H1 (cell line): ENCODE data around the gene FBXO21. TPM values are rescaled to one million over a fixed set of nuclear protein-coding genes. Genes with fewer than 3 reads are reported as not detected.

Experiments used
- CTCF ChIA-PET: fragments of 300-600 bp; sonication (Branson Sonifier 250); formaldehyde crosslinking; loops from one replicate; lab custom pipeline; 2021; ENCODE audit not compliant: partially characterized antibody; lab: Charles Lee
- POLR2A ChIA-PET: fragments of 300-600 bp; sonication (Branson Sonifier 250); formaldehyde crosslinking; loops from one replicate; lab custom pipeline; 2021; ENCODE audit warnings: inconsistent platforms; ENCODE audit not compliant: partially characterized antibody; lab: Charles Lee
- DNase-seq, 2 experiments: peaks; one replicate each; pipeline versions ENCODE4 v3.0.0 to v3.0.0-alpha.2; 2010 to 2022; ENCODE audit warnings: low spot score in 2 of 2, low read depth in 1 of 2, mixed read lengths in 1 of 2
- FAIRE-seq: peaks from 2 replicates; lab custom pipeline; 2011; peaks lifted over from hg19 to GRCh38; lab: Jason Lieb, UNC
- H2AFZ ChIP-seq: 2 replicates; pipeline ENCODE4 v1.8.1; 2012; ENCODE audit warnings: low read length, inconsistent platforms
- H2AK5ac ChIP-seq: 2 replicates; pipeline ENCODE4 v1.6.1; 2013; ENCODE audit warnings: low read depth, low read length
- H2BK120ac ChIP-seq: replicated peaks from 2 replicates; pipeline ENCODE3; 2013; ENCODE audit warnings: low read depth, low read length, inconsistent platforms
- H2BK12ac ChIP-seq: 2 replicates; pipeline ENCODE4 v1.6.1; 2013; ENCODE audit warnings: low read depth, low read length
- H2BK15ac ChIP-seq: 2 replicates; pipeline ENCODE4 v1.6.1; 2013; ENCODE audit warnings: low read length
- H2BK20ac ChIP-seq: 2 replicates; pipeline ENCODE4 v1.6.1; 2013; ENCODE audit warnings: low read length
- H2BK5ac ChIP-seq: 2 replicates; pipeline ENCODE4 v1.6.1; 2013; ENCODE audit warnings: low read depth, low read length
- H3K14ac ChIP-seq: 2 replicates; pipeline ENCODE4 v1.6.1; 2013; ENCODE audit warnings: inconsistent platforms; ENCODE audit not compliant: insufficient read length
- H3K18ac ChIP-seq: 2 replicates; pipeline ENCODE4 v1.6.1; 2013; ENCODE audit warnings: low read length; ENCODE audit errors: extremely low read depth
- H3K23ac ChIP-seq: 2 replicates; pipeline ENCODE4 v1.6.1; 2013; ENCODE audit warnings: inconsistent platforms; ENCODE audit not compliant: insufficient read length
- H3K23me2 ChIP-seq: 2 replicates; pipeline ENCODE4 v1.6.1; 2013; ENCODE audit warnings: low read depth, low read length
- H3K27ac ChIP-seq: 2 replicates; pipeline ENCODE4 v1.6.1; 2011; ENCODE audit warnings: low read depth, low read length, inconsistent platforms
- H3K27me3 ChIP-seq, 4 experiments: replicated peaks in 1 of 4; 1 replicate in 1 of 4; 2 replicates in 3 of 4; pipeline versions ENCODE4 v1.6.1 to v1.8.1; 2011 to 2013; ENCODE audit warnings: low read length in 3 of 4, mild to moderate bottlenecking in 3 of 4, inconsistent platforms in 2 of 4, mixed read lengths in 2 of 4, moderate library complexity in 1 of 4; ENCODE audit not compliant: control insufficient read depth in 3 of 4, insufficient read depth in 3 of 4; ENCODE audit errors: extremely low read depth in 1 of 4
- H3K36me3 ChIP-seq, 4 experiments: 2 replicates each; pipeline versions ENCODE4 v1.6.1 to v1.8.1; 2011 to 2013; ENCODE audit warnings: mild to moderate bottlenecking in 4 of 4, low read length in 3 of 4, moderate library complexity in 2 of 4, control low read depth in 1 of 4, inconsistent platforms in 1 of 4; ENCODE audit not compliant: insufficient read depth in 4 of 4, control insufficient read depth in 2 of 4
- H3K4ac ChIP-seq: replicated peaks from 2 replicates; pipeline ENCODE3; 2013; ENCODE audit warnings: low read length, low read depth, mixed read lengths, inconsistent platforms; ENCODE audit not compliant: insufficient read length
- H3K4me1 ChIP-seq, 4 experiments: replicated peaks in 1 of 4; 1 replicate in 1 of 4; 2 replicates in 3 of 4; pipeline versions ENCODE4 v1.6.1 to v1.8.1; 2011 to 2013; ENCODE audit warnings: low read length in 3 of 4, inconsistent platforms in 2 of 4, mixed read lengths in 1 of 4; ENCODE audit not compliant: insufficient read depth in 4 of 4, control insufficient read depth in 3 of 4
- H3K4me2 ChIP-seq, 2 experiments: 2 replicates each; pipeline versions ENCODE4 v1.6.1 to v1.8.1; 2011 to 2013; ENCODE audit warnings: low read depth in 2 of 2, low read length in 2 of 2, control low read depth in 1 of 2, inconsistent platforms in 1 of 2, mild to moderate bottlenecking in 1 of 2; ENCODE audit not compliant: insufficient read depth in 1 of 2
- H3K4me3 ChIP-seq, 4 experiments: fragments of 200-600, 300-600 bp in 1 of 4; sonication (generic), shearing (Covaris generic), sonication (Bioruptor Twin) in 1 of 4; 2 replicates each; pipeline versions ENCODE4 v1.5.1 to v1.8.1; 2011 to 2016; ENCODE audit warnings: low read length in 4 of 4, low read depth in 3 of 4, control low read depth in 2 of 4, inconsistent platforms in 2 of 4, mild to moderate bottlenecking in 2 of 4, mixed read lengths in 1 of 4, moderate library complexity in 1 of 4; ENCODE audit not compliant: insufficient read depth in 2 of 4; ENCODE audit errors: extremely low read depth in 1 of 4
- H3K56ac ChIP-seq: replicated peaks from 2 replicates; pipeline ENCODE3; 2013; ENCODE audit warnings: low read depth, mild to moderate bottlenecking, mixed read lengths, low read length, inconsistent platforms; ENCODE audit not compliant: insufficient read length
- H3K79me1 ChIP-seq: 2 replicates; pipeline ENCODE4 v1.6.1; 2013; ENCODE audit warnings: low read depth, low read length, control low read depth
- H3K79me2 ChIP-seq, 2 experiments: 2 replicates each; pipeline versions ENCODE4 v1.6.1 to v1.8.1; 2012 to 2013; ENCODE audit warnings: low read length in 2 of 2, mild to moderate bottlenecking in 2 of 2, inconsistent platforms in 1 of 2; ENCODE audit not compliant: insufficient read depth in 2 of 2, control insufficient read depth in 1 of 2
- H3K9ac ChIP-seq, 4 experiments: replicated peaks in 1 of 4; 1 replicate in 1 of 4; 2 replicates in 3 of 4; pipeline versions ENCODE4 v1.6.1 to v1.8.1; 2011 to 2013; ENCODE audit warnings: low read depth in 3 of 4, low read length in 3 of 4, control low read depth in 2 of 4, mild to moderate bottlenecking in 2 of 4, moderate library complexity in 2 of 4, inconsistent platforms in 1 of 4; ENCODE audit errors: extremely low read depth in 1 of 4
- H3K9me3 ChIP-seq, 2 experiments: 2 replicates each; pipeline versions ENCODE4 v1.6.1 to v1.8.1; 2012 to 2013; ENCODE audit warnings: mild to moderate bottlenecking in 2 of 2, moderate library complexity in 2 of 2, control low read depth in 1 of 2, inconsistent platforms in 1 of 2, low read depth in 1 of 2, low read length in 1 of 2, mixed read lengths in 1 of 2; ENCODE audit not compliant: insufficient read depth in 2 of 2
- H4K20me1 ChIP-seq, 2 experiments: replicated peaks in 1 of 2; 2 replicates each; pipeline versions ENCODE3 to v1.8.1; 2011 to 2013; ENCODE audit warnings: inconsistent platforms in 2 of 2, low read length in 2 of 2, mild to moderate bottlenecking in 1 of 2; ENCODE audit not compliant: insufficient read depth in 2 of 2, control insufficient read depth in 1 of 2
- H4K5ac ChIP-seq: 2 replicates; pipeline ENCODE4 v1.6.1; 2013; ENCODE audit warnings: low read length, low read depth, mixed read lengths, inconsistent platforms; ENCODE audit not compliant: insufficient read length
- H4K8ac ChIP-seq: 2 replicates; pipeline ENCODE4 v1.8.0; 2013; ENCODE audit warnings: mild to moderate bottlenecking, moderate library complexity, low read length, inconsistent platforms; ENCODE audit not compliant: insufficient read depth; ENCODE audit errors: extremely low read depth
- H4K91ac ChIP-seq: replicated peaks from 2 replicates; pipeline ENCODE3; 2013; ENCODE audit warnings: low read length, mixed read lengths, inconsistent platforms; ENCODE audit not compliant: insufficient read length
- FOSL1 ChIP-seq: IDR thresholded peaks from 2 replicates; pipeline ENCODE4 v1.6.1; 2011; ENCODE audit warnings: mild to moderate bottlenecking, low read depth, low read length, moderate library complexity; ENCODE audit not compliant: insufficient read depth
- KDM5A ChIP-seq: fragments of 200-600 bp; IDR thresholded peaks from 2 replicates; pipeline ENCODE4 v1.7.1; 2012; ENCODE audit warnings: mild to moderate bottlenecking, low read length, inconsistent platforms, mixed read lengths
- SIN3A ChIP-seq, 2 experiments: IDR thresholded peaks in 1 of 2; conservative IDR thresholded peaks in 1 of 2; 2 replicates each; pipeline ENCODE4 v1.6.1; 2011 to 2012; ENCODE audit warnings: low read length in 2 of 2, improper control_type of control experiment in 1 of 2, low read depth in 1 of 2, mild to moderate bottlenecking in 1 of 2
- SIX5 ChIP-seq: IDR thresholded peaks from 2 replicates; pipeline ENCODE4 v1.6.1; 2011; ENCODE audit warnings: mild to moderate bottlenecking, low read depth, low read length
- TAF7 ChIP-seq: optimal IDR thresholded peaks from 2 replicates; pipeline ENCODE3; 2011; ENCODE audit warnings: low read depth, mild to moderate bottlenecking, inconsistent platforms, low read length, moderate library complexity, borderline replicate concordance
- WGBS, 2 experiments: shearing (Covaris generic) in 1 of 2; methylation state at CpG; one replicate each; pipeline versions ENCODE4 v1.1.6 to v1.1.7; 2013 to 2015; ENCODE audit warnings: low lambda C conversion rate in 2 of 2, mixed read lengths in 2 of 2, inconsistent platforms in 1 of 2, low coverage in 1 of 2, missing lambda C conversion rate in 1 of 2; ENCODE audit not compliant: insufficient replicate concordance in 2 of 2, insufficient coverage in 1 of 2, insufficient read length in 1 of 2; ENCODE audit errors: extremely low coverage in 1 of 2, missing lambda C conversion rate in 1 of 2; 5-methylcytosine and 5-hydroxymethylcytosine counted together
- polyA plus RNA-seq, 7 experiments: library from polyadenylated mRNA; depleted of rRNA in 3 of 7; stranded (reverse) in 5 of 7; unstranded in 2 of 7; fragments of >200 nt in 5 of 7; fragments of 200-250 nt in 2 of 7; gene quantifications; 1 replicate in 5 of 7; 2 replicates in 1 of 7; 4 replicates in 1 of 7; pipeline versions ENCODE4 v1.2.1 to v1.2.3, GENCODE V29; 2011 to 2013; ENCODE audit warnings: missing spikeins in 2 of 7, mixed read lengths in 2 of 7
- total RNA-seq: library from RNA; stranded (reverse); fragmentation: NEBNext Ultra II Directional; extraction: Animal tissue kit (Norgen Biotek cat#: 25700); gene quantifications from 2 replicates; pipeline ENCODE4 v1.2.1, GENCODE V29; 2021
- TF ChIP-seq, protein P1 (sequence below): IDR thresholded peaks from 2 replicates; pipeline ENCODE4 v1.6.1; 2011; ENCODE audit warnings: low read length, improper control_type of control experiment
- TF ChIP-seq, protein P2 (sequence below), 3 experiments: IDR thresholded peaks; 1 replicate in 2 of 3; 2 replicates in 1 of 3; pipeline versions ENCODE4 v1.5.1 to v1.6.1; 2011; ENCODE audit warnings: low read length in 3 of 3, mild to moderate bottlenecking in 3 of 3, inconsistent platforms in 2 of 3, low read depth in 1 of 3, moderate library complexity in 1 of 3; ENCODE audit not compliant: insufficient read depth in 1 of 3; ENCODE audit errors: control extremely low read depth in 1 of 3

Gene FBXO21
- total and polyA plus RNA-seq, 2 of the 8 experiments (the other 6 are each of a cell fraction or from before 2014, with no cell fraction given) = 57.0 to 80.6 TPM

DNA sequence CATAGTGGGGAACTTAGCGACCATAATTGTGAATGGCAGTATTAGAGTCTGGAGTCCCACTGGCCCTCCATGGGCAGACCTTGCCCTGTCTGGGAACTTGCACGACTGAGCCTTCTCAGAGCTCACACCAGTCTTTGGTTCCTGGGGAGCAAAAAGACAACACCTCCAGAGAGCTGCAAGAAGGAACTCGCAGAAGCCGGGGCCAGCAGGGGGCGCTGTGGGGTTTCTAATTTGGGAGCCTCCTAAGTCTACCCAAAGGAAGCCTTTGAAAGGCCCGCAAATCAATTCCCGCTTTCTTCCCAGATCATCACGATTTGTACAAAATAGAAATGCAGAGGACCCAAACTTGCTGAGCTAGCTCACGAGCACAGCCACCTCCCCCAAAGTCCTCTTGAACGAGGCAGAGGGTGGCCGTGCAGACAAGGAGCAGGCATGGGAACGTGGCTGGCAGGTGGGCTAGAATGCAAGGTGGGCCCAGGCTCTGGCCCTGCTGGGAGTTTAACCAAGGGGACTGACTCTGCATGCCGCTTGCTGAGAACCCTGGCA lies 46.3 kb upstream of the FBXO21 start:
- no peak overlapping the region for H3K23ac ChIP-seq
- no peak overlapping the region for H3K9ac ChIP-seq
- H4K91ac ChIP-seq = no peak overlapping the region
- H3K79me2 ChIP-seq = no peaks in the 10 kb centered on the region
- no peak overlapping the region for H4K8ac ChIP-seq
- H3K4me3 ChIP-seq = peak overlapping the region in 1 of 4 experiments; percentile 27; a peak in 1 of 8 replicates
- peak overlapping the region; percentile 3 for H2BK120ac ChIP-seq
- H4K5ac ChIP-seq = no peak overlapping the region
- no peak overlapping the region for H2AK5ac ChIP-seq
- ChIA-PET CTCF (interaction anchor here (0.6 to 4.0 kb wide), 44 partner anchors 9 to 621 kb away, joined by 3 to 33 read pairs (median 4); partner anchors contain the start of gene NOS1), POLR2A (interaction anchor here (0.9 to 2.2 kb wide), 5 partner anchors 9 to 130 kb away, joined by 3 to 9 read pairs (median 5); no protein-coding TSS in a partner anchor)
- no peaks in the 10 kb centered on the region for H3K27me3 ChIP-seq
- no peak overlapping the region; the same call in 1 of the 2 replicates for H3K27ac ChIP-seq
- peaks cover 0 to 1% of the 10 kb centered on the region in 2 experiments for H4K20me1 ChIP-seq
- FAIRE-seq = peak; percentile 65
- H3K23me2 ChIP-seq = peaks cover 5% of the 10 kb centered on the region; the same call in 1 of the 2 replicates
- DNase-seq = peak; percentile 88 to 100
- 0 out of 2 replicates have a peak overlapping the region, but pooled peaks have one; percentile 43 for H3K18ac ChIP-seq
- H3K4ac ChIP-seq = no peak overlapping the region
- H3K9me3 ChIP-seq = no peaks in the 10 kb centered on the region
- peak overlapping the region; percentile 77; the same call in 1 of the 2 replicates for H2AFZ ChIP-seq
- H2BK5ac ChIP-seq = no peak overlapping the region
- no peaks in the 10 kb centered on the region for H3K79me1 ChIP-seq
- H2BK12ac ChIP-seq = no peak overlapping the region
- H3K4me1 ChIP-seq = peaks cover 6 to 11% (median 9%) of the 10 kb centered on the region in 4 experiments; a peak in 4 of 7 replicates
- H2BK15ac ChIP-seq = no peak overlapping the region
- peak overlapping the region; percentile 40 to 51 for H3K4me2 ChIP-seq
- H3K36me3 ChIP-seq = no peaks in the 10 kb centered on the region
- H3K56ac ChIP-seq = no peak overlapping the region
- peak overlapping the region; percentile 95; the same call in 1 of the 2 replicates for H2BK20ac ChIP-seq
- 12% methylated on average over 13 of the region's 13 CpGs; no CpG with 5 or more reads in 1 of the 2 experiments for WGBS, 2 experiments
- H3K14ac ChIP-seq = no peak overlapping the region
- TF ChIP-seq, protein P1, sequence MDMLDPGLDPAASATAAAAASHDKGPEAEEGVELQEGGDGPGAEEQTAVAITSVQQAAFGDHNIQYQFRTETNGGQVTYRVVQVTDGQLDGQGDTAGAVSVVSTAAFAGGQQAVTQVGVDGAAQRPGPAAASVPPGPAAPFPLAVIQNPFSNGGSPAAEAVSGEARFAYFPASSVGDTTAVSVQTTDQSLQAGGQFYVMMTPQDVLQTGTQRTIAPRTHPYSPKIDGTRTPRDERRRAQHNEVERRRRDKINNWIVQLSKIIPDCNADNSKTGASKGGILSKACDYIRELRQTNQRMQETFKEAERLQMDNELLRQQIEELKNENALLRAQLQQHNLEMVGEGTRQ = no peak
- no peak for TF ChIP-seq FOSL1
- TF ChIP-seq KDM5A = no peak
- TF ChIP-seq, protein P2, sequence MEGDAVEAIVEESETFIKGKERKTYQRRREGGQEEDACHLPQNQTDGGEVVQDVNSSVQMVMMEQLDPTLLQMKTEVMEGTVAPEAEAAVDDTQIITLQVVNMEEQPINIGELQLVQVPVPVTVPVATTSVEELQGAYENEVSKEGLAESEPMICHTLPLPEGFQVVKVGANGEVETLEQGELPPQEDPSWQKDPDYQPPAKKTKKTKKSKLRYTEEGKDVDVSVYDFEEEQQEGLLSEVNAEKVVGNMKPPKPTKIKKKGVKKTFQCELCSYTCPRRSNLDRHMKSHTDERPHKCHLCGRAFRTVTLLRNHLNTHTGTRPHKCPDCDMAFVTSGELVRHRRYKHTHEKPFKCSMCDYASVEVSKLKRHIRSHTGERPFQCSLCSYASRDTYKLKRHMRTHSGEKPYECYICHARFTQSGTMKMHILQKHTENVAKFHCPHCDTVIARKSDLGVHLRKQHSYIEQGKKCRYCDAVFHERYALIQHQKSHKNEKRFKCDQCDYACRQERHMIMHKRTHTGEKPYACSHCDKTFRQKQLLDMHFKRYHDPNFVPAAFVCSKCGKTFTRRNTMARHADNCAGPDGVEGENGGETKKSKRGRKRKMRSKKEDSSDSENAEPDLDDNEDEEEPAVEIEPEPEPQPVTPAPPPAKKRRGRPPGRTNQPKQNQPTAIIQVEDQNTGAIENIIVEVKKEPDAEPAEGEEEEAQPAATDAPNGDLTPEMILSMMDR (IDR thresholded peaks at IDR 0.05; ENCODE audit: control extremely low read depth in 1 of 3, insufficient read depth in 1 of 3, low read depth in 1 of 3, low read length in 3 of 3) = peak; percentile 67 to 82 (median 72)
- TF ChIP-seq TAF7 = peak; percentile 99
- TF ChIP-seq SIX5 = no peak
- no peak for TF ChIP-seq SIN3A (conservative IDR thresholded peaks at IDR 0.05 in 1 of 2, IDR thresholded peaks at IDR 0.05 in 1 of 2; ENCODE audit: low read depth in 1 of 2, low read length in 2 of 2)
